Spinal cord (tissue), 10 donors: Measurements from ENCODE around the gene PTOV1. TPM values are rescaled to one million over a fixed set of nuclear protein-coding genes. Genes with fewer than 3 reads are reported as not detected.

ENCODE experiments used
- DNase-seq, 6 donors: peaks; one replicate each; pipeline versions ENCODE4 v3.0.0 to v3.0.0-alpha.2; 2013 to 2015; ENCODE audit warnings: low spot score in 6 of 6, low read depth in 4 of 6
- H3K27ac ChIP-seq: one replicate; pipeline ENCODE4 v1.5.1; 2013; ENCODE audit warnings: low read depth, low read length, control low read depth
- H3K27me3 ChIP-seq: one replicate; pipeline ENCODE4 v1.6.1; 2013; ENCODE audit warnings: low read length; ENCODE audit not compliant: control insufficient read depth, insufficient read depth
- H3K36me3 ChIP-seq: one replicate; pipeline ENCODE4 v1.6.1; 2013; ENCODE audit warnings: low read length; ENCODE audit not compliant: control insufficient read depth, insufficient read depth
- H3K4me1 ChIP-seq: one replicate; pipeline ENCODE4 v1.6.1; 2013; ENCODE audit warnings: low read length; ENCODE audit not compliant: control insufficient read depth, insufficient read depth
- H3K4me3 ChIP-seq: one replicate; pipeline ENCODE4 v1.5.1; 2013; ENCODE audit warnings: low read depth, low read length, control low read depth
- H3K9me3 ChIP-seq: one replicate; pipeline ENCODE4 v1.6.1; 2013; ENCODE audit warnings: low read length; ENCODE audit not compliant: control insufficient read depth, insufficient read depth
- WGBS: methylation state at CpG from one replicate; pipeline ENCODE4 v1.1.5; 2013; ENCODE audit warnings: missing lambda C conversion rate; ENCODE audit not compliant: insufficient coverage; 5-methylcytosine and 5-hydroxymethylcytosine counted together
- polyA plus RNA-seq, 2 donors: library from polyadenylated mRNA; unstranded; fragments of 120-200 nt; gene quantifications; one replicate each; pipeline ENCODE4 v1.2.1, GENCODE V29; 2013; ENCODE audit not compliant: insufficient read length in 2 of 2
- total RNA-seq, 2 donors: library from RNA; depleted of rRNA in 1 of 2; stranded (reverse); fragments of 120-200 nt in 1 of 2; fragments of >200 nt in 1 of 2; gene quantifications; one replicate each; pipeline versions ENCODE4 v1.2.3 to v1.2.4, GENCODE V29; 2013 to 2014
- donor health status: healthy.

The PTOV1 gene
- total and polyA plus RNA-seq, 4 donors, result 62.2 to 438 (median 320) TPM

DNA sequence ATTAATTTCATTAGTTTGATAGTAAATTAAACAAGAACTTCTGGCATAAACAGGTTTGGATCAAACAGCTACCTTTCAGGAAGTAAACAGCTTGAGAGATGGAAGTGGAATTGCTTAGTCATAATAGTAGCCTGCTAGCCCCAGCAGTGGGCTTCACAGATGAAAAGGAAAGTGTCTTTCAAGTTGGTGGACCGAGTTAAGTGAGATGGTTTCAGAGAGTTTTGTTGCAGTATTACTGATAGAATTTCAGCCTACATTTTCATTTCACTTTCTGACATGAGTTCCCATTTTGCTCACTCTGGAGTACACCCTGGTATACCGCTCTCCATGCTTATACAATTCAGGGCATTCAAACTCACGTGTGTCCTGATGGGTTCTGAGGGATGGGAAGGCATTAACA lies 2.0 kb upstream of the PTOV1 start:
- H3K27me3 ChIP-seq, result no peaks in the 10 kb centered on the region
- no peak for DNase-seq
- H3K4me3 ChIP-seq, result no peak overlapping the region
- no peak overlapping the region for H3K27ac ChIP-seq
- peaks cover 13% of the 10 kb centered on the region for H3K36me3 ChIP-seq
- H3K4me1 ChIP-seq, result peaks cover 23% of the 10 kb centered on the region
- no peaks in the 10 kb centered on the region for H3K9me3 ChIP-seq
- WGBS, result 100% methylated on average over 1 of the region's 3 CpGs

DNA sequence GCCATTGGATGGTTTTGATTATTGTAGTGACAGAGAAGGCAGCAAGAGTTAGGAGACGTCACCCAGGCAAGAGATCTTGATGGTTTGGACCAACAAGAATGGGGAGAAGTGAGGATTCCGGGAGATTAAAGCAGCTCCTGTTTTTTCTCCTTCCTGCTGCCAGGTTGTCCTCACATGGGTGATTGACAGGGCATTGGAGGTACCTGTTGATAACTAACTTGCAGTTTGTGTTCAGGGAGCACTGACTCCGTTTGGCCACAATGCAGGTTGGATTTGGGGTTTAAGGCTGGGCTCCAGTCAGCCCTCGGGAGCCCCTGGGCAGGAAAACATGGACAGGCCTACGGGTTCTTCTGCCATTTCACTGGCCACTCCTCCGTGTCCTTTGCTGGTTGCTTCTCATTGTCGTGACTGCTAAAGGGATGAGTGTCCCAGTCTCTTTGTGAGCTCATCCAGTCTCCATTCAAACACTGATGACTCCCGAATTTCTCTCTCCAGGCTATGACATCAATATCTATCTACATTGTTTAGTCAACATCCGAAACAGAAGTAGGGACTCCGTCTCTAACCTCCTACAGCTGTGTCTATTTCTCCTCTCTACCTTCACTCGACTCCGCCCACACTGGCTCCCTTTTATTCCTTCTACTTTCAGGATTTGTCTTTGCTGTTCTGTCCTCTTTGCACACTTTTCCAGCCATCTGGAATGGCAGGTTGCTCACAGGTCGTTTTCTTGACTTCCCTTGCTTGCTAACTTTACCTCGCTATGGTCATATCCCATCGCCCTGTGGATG lies 1.3 kb upstream of the PTOV1 start:
- no peak for DNase-seq
- no peak overlapping the region for H3K27ac ChIP-seq
- H3K9me3 ChIP-seq, result no peaks in the 10 kb centered on the region
- H3K4me1 ChIP-seq, result peaks cover 27% of the 10 kb centered on the region
- no peak overlapping the region for H3K4me3 ChIP-seq
- 88% methylated on average over 15 of the region's 15 CpGs for WGBS
- no peaks in the 10 kb centered on the region for H3K27me3 ChIP-seq
- H3K36me3 ChIP-seq, result peaks cover 16% of the 10 kb centered on the region

DNA sequence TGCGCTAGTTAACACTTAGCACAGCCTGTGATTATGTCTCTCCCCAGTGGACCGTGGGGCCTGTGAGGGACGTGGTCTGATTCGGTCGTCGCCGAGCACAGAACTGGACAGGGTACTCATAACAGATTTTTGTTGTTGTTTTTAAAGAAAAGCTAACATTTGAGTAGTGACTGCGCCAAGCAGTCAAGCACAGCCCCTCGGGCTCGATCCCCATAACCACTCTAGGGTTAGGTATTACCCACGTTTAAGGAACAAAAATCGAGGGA lies 805 bp upstream of the PTOV1 start:
- Histone ChIP-seq H3K27me3 (no peaks in the 10 kb centered on the region), H3K4me3 (peak overlapping the region; percentile 41), H3K36me3 (peaks cover 21% of the 10 kb centered on the region), H3K9me3 (no peaks in the 10 kb centered on the region), H3K4me1 (peaks cover 32% of the 10 kb centered on the region), H3K27ac (peak overlapping the region; percentile 100)
- 36% methylated on average over 8 of the region's 12 CpGs for WGBS
- no peak for DNase-seq

DNA sequence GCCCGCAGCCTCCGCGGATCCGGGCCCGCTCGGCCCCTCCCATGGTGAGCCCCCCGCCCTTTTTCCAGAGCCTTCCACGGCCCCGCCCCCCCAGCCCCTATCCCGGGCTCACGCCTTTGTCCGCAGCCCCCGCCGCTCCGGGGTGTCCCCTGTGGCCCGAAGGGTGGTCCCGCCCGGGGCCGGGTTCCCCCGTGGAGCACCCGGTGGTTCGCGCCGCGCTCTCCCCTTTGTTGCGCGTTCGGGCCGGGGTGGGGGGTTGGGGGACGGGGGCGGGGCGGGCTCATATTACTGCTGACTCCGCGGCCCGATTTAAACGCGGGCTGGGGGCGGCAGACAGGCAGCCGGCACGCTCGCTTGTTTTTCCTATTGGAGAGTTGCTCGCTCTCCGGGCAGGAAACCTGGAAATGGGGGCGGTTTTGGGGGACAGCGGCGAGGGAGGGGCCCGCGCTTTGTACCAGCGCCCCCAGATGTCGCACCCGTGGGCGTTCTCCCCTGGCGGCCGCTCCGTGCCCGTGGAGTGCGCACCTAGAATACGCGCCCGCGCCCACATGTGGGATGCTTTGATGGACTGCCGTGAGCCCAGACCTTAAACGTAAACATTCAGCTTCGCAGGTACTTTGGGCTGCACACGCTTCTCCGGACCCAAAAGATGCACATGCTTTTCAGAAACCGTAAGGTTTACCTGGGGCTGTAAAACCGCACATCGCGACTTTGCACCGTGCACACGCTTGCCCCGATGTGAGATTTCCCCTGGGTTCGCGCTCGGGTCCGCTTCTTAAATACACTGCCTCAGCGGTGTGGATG lies 699 bp downstream of the PTOV1 start:
- WGBS, result under 1% methylated on average over 52 of the region's 78 CpGs
- peak overlapping the region; percentile 52 for H3K27ac ChIP-seq

DNA sequence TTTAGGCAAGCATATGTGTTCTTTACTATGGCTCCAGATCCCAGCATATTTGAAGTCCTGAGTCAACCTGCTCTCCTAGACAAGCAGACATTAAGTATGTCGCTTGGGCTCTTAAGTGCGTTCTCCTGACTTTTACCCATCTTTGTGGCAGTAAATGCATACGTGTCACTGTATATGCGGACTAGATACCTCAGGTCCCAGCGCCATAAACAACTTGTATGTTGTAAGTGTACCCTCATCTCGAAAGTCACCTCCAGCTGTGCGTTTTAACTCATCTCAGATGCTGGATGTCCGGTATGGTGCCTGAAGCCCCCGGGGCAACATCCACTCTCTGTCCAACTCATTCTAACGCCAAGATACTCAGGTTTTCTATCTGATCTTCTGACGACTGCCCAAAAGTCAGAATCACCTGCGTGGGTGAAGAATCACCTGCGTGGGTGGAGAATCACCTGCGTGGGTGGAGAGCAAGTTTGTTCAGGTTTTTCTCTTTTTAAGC lies 1.7 kb downstream of the PTOV1 start:
- Histone ChIP-seq H3K4me1 (peaks cover 38% of the 10 kb centered on the region), H3K27me3 (no peaks in the 10 kb centered on the region), H3K9me3 (no peaks in the 10 kb centered on the region), H3K36me3 (peaks cover 46% of the 10 kb centered on the region), H3K4me3 (peak overlapping the region; percentile 66), H3K27ac (no peak overlapping the region)
- no CpG with 5 or more reads among the region's 14 CpGs for WGBS
- DNase-seq, result no peak

More for the DNA sequence above, 699 bp downstream of the PTOV1 start:
- H3K27me3 ChIP-seq, result no peaks in the 10 kb centered on the region
- H3K9me3 ChIP-seq, result no peaks in the 10 kb centered on the region
- peaks cover 36% of the 10 kb centered on the region for H3K4me1 ChIP-seq
- peak in 2 of 6 donors; percentile 70 to 73 for DNase-seq
- peak overlapping the region; percentile 66 for H3K4me3 ChIP-seq
- H3K36me3 ChIP-seq, result peaks cover 36% of the 10 kb centered on the region

DNA sequence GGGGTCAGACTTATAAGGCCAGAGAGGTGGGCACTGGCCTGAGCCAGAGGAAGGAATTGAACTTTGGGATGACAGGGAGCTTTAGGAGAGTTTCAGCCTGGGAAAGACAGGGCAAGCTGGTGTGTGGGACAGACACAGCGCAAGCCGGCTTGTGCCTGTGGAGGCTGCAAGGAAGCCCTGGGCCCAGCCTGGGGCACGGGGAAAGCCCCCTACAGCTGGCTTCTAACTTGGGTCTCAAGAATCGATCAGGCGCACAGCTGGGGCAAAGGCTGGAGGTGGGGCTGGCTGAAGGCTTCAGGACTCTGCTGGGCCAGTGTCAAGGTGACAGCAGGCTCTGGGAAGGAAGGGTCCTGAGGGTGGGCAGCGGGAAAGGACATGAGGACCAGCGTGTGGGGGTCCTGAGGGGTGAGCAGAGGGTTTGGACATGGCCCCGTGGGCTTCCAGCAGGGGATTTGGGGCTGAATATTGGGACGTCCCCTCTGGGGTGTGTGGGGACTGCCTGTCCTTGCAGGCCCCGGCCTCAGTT lies 3.0 kb downstream of the PTOV1 start:
- H3K9me3 ChIP-seq, result no peaks in the 10 kb centered on the region
- H3K4me3 ChIP-seq, result no peak overlapping the region
- no peak for DNase-seq
- H3K4me1 ChIP-seq, result peaks cover 46% of the 10 kb centered on the region
- WGBS, result 83% methylated on average over 5 of the region's 10 CpGs
- H3K27ac ChIP-seq, result no peak overlapping the region
- H3K27me3 ChIP-seq, result no peaks in the 10 kb centered on the region
- peaks cover 59% of the 10 kb centered on the region for H3K36me3 ChIP-seq

DNA sequence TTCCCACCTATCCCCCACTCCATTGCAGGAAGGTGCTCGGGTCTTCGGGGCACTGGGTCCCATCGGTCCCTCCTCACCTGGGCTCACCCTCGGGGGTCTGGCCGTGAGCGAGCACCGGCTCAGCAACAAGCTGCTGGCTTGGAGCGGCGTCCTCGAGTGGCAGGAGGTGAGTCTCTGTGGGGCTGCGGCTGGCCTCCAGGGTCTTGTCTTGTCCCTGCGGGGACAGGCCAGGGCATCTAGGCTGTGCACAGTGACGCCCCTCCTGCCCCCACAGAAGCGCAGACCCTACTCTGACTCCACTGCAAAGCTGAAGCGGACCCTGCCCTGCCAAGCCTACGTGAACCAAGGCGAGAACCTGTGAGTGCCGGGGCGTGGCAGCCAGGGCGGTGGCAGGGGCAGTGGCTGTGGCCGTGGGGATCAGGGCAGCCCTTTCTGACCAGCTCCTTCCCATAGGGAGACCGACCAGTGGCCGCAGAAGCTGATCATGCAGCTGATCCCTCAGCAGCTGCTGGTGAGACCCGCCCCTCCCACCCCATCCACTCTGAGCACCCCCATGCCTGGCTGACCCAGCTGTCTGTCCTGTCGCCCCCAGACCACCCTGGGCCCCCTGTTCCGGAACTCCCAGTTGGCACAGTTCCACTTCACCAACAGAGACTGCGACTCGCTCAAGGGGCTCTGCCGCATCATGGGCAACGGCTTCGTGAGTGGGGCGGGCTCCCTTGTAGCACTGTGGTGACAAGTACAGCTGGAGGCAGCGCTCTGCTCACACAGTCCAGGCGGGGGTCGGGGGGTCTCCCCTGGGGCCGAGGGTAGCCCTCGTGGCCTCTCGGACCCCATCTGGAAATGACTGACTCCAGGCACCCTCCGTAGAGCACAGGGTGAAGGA lies 3.7 kb downstream of the PTOV1 start:
- H3K27me3 ChIP-seq, result no peaks in the 10 kb centered on the region
- H3K36me3 ChIP-seq, result peaks cover 64% of the 10 kb centered on the region
- WGBS, result 88% methylated on average over 35 of the region's 39 CpGs
- H3K9me3 ChIP-seq, result no peaks in the 10 kb centered on the region
- H3K4me1 ChIP-seq, result peaks cover 46% of the 10 kb centered on the region
- no peak overlapping the region for H3K4me3 ChIP-seq
- no peak for DNase-seq
- no peak overlapping the region for H3K27ac ChIP-seq

DNA sequence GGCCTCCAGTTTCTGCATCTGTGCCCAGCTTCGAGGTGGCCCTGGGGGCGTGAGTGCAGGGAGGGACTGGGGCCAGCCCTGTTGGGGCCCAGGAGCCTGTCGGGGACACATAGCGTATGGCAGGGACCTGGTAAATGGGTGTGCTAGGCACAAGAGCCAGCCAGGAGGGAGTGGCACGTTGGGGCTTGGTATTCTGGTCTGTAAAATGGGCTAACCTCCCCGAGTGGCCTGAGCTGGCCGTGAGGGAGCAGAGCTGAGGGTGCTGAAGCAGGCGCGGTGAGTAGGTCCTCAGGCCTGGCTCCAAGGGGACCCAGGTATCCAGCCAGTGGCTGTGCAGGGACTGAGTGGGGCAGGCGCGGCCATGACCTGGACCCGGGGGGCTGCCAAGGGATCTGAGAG lies 4.3 kb downstream of the PTOV1 start:
- 90% methylated on average over 12 of the region's 12 CpGs for WGBS
- H3K9me3 ChIP-seq, result no peaks in the 10 kb centered on the region
- H3K27me3 ChIP-seq, result no peaks in the 10 kb centered on the region
- H3K27ac ChIP-seq, result no peak overlapping the region
- peaks cover 70% of the 10 kb centered on the region for H3K36me3 ChIP-seq
- DNase-seq, result no peak
- H3K4me1 ChIP-seq, result peaks cover 46% of the 10 kb centered on the region
- no peak overlapping the region for H3K4me3 ChIP-seq
